Retinal pigment epithelial cell (primary cell): ENCODE data around the gene CEACAM8.
A peak's percentile ranks its signal among the peaks of the same experiment; 100 is the strongest.
"Not testable (repeated sequence)": the region's sequence is repeated elsewhere in the genome, so short reads cannot be mapped to it uniquely, and the experiment has no call there.

Experiments used
- DNase-seq: peaks from one replicate; pipeline ENCODE4 v3.0.0-alpha.2; 2010; ENCODE audit warnings: low read depth
- H3K4me3 ChIP-seq: 2 replicates; pipeline ENCODE4 v1.5.1; 2011; ENCODE audit warnings: mild to moderate bottlenecking, low read length, control low read depth, moderate library complexity
- TF ChIP-seq, protein P1 (sequence below): conservative IDR thresholded peaks from 2 replicates; pipeline ENCODE4 v1.5.1; 2011; ENCODE audit warnings: low read depth, low read length, control low read depth, inconsistent platforms

Gene CEACAM8

DNA sequence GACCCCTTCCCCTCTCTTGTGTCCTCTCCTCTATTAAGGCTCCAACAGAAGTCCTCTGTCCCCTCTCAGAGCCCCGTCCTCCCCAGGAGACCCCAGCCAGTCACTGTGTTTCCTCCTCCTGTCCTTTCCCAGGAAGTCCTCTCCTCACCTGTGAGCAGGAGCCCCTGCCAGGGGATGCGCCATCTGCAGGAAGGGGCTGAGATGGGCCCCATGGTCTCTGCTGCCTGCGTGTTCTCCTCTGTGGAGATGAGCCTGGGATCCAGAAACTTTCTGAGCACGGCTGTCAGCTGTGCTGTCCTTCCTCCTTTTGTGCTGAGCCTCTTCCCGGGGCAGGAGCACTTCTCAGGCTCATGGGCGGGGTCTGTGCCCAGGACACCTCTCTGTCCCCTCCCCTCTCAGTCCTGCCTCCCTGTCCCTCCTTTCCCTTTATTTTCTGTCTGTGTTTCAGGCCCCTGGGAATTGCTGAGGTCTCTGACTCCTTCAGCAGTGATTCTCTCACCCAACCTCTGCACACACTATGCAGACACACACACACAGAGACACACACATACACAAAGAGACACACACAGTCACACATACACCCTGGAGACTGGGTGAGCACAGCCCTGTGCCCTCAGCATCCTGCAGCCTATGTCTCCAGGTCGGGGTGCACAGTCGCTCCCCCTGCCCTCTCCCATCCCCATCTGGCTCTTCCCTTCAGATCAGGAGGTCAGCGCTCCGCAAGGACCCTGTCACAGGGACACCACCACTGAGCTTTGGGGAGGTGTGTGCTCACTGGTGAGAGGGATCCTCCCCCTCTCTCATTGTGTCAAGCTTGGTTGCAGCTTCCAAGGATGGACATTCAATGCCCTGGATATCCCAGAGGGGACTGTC is at the start of gene CEACAM8:
Gene CEACAM8 (minus strand): TSS at position 308 of the 873 bp plus-strand sequence. CDS start 96 bp downstream, at position 212.
- no peak within 1 kb of the TSS for H3K4me3 ChIP-seq
- TF ChIP-seq, protein P1, sequence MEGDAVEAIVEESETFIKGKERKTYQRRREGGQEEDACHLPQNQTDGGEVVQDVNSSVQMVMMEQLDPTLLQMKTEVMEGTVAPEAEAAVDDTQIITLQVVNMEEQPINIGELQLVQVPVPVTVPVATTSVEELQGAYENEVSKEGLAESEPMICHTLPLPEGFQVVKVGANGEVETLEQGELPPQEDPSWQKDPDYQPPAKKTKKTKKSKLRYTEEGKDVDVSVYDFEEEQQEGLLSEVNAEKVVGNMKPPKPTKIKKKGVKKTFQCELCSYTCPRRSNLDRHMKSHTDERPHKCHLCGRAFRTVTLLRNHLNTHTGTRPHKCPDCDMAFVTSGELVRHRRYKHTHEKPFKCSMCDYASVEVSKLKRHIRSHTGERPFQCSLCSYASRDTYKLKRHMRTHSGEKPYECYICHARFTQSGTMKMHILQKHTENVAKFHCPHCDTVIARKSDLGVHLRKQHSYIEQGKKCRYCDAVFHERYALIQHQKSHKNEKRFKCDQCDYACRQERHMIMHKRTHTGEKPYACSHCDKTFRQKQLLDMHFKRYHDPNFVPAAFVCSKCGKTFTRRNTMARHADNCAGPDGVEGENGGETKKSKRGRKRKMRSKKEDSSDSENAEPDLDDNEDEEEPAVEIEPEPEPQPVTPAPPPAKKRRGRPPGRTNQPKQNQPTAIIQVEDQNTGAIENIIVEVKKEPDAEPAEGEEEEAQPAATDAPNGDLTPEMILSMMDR: no peak
- DNase-seq: no peak

DNA sequence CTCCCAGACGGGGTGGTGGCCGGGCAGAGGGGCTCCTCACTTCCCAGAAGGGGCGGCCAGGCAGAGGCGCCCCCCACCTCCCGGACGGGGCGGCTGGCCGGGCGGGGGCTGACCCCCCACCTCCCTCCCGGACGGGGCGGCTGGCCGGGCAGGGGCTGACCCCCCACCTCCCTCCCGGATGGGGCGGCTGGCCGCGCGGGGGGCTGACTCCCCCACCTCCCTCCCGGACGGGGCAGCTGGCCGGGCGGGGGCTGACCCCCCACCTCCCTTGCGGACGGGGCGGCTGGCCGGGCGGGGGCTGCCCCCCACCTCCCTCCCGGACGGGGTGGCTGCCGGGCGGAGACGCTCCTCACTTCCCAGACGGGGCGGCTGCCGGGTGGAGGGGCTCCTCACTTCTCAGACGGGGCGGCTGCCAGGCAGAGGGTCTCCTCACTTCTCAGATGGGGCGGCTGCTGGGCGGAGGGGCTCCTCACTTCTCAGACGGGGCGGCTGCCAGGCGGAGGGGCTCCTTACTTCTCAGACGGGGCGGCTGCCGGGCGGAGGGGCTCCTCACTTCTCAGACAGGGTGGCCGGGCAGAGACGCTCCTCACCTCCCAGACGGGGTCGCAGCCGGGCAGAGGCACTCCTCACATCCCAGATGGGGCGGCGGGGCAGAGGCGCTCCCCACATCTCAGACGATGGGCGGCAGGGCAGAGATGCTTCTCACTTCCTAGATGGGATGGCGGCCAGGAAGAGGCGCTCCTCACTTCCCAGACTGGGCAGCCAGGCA is 44.8 kb upstream of the CEACAM8 start:
- DNase-seq, H3K4me3 ChIP-seq: not testable (repeated sequence)

DNA sequence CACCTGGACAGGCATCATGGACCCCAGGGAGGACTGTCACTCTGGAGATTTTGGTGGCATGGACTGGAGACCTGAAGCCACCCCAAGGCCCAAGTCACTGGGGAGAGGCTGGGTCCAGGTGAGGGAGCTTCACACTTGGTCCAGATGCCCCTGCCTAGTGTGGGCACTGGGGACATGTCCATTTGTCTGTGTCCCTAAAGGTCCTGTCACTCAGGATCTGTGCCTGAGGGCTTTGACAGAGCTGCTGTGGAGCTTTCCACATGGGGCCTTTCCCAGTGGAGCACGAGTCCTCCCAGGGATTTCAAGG is 40.5 kb upstream of the CEACAM8 start:
- H3K4me3 ChIP-seq: no peak overlapping the region
- no peak for DNase-seq
- TF ChIP-seq, protein P1: no peak

DNA sequence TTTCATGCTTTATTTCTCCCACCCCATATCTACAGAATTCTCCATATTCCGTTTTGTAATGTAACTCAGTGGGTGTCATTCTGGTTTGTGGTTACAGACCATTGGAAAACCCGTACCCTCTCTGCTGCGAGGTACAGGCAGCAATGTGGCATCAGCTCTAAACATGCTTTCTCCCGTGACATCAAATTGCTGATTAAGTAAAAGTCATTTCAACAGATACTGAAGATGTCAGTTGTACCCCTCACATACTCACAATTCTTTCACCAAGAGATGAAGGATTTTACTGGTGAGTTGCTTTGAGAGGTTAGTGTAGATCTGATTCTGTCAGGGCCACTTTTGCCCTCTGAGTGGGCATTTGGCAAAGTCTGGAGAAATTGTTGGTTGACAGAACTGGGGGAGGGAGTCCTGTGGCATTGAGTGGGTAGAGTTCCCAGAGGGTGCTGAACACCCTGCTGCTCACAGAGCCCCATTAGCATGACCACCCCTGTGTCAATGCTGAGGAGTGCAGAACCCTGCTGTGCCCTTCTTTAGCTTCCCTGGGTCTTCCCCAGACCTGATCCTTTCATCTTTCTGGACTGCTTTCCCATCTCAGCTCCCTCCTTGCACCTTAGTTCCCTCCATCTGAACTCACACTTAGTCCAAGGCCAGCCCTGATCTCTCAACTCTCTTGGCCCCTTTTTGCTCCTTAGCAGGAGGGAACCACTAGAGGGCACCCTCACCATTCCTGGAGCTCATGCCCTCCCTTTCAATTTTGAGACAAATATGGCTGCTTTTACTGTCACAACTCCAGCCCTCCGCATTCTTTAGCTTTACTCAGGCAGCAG is 39.9 kb upstream of the CEACAM8 start:
- no peak for DNase-seq
- TF ChIP-seq, protein P1: peak; percentile 94
- no peak overlapping the region for H3K4me3 ChIP-seq

DNA sequence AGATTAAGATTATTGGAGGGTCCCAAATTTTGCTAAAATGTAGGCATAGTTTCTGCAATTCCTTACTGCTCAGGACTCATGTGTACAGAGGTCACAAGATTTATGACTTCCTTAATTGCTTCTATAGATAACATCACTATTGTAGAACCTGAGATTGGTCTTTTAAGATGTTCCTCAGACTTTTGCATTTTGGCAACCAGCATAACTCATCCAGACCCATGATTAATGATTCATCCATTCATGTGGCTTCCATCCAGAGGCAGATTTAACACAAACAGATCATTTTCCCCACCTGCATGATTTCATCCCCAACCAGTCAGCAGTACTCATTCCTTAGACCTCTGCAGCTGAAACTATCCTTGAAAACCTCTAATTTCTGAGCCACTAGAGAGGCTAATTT is 34.5 kb upstream of the CEACAM8 start:
- no peak for DNase-seq
- no peak overlapping the region for H3K4me3 ChIP-seq
- TF ChIP-seq, protein P1: no peak

DNA sequence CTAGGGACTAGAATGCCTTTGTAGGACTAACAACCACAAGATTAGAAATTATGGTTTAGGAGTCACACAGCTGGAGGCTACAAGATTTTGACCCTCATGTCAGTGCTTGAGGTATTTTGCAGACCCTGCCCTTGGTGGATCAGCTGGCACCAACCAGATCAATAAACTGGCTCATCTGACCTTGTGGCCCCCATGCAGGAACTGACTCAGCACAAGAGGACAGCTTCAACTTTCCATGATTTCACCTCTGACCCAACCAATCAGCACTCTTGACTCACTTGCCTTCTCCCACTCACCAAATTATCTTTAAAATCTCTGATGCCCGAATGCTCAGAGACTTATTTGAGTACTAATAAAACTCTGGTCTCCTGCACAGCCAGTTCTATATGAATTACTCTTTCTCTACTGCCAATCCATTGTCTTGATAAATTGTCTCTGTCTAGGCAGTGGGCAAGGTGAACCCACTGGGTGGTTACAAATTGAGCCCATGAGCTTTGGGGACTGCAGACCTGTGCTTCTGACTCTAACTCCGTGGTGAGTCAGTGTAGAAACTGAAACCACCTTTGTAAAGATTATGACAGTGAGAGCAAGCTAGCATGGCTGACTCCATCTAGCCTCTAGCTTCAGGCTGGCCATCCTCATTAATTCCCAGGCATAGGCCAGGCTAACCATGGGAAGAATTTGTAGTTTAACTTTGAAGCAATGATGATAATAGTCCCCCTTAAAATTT is 33.9 kb upstream of the CEACAM8 start:
- no peak overlapping the region for H3K4me3 ChIP-seq
- no peak for DNase-seq
- TF ChIP-seq, protein P1: no peak

DNA sequence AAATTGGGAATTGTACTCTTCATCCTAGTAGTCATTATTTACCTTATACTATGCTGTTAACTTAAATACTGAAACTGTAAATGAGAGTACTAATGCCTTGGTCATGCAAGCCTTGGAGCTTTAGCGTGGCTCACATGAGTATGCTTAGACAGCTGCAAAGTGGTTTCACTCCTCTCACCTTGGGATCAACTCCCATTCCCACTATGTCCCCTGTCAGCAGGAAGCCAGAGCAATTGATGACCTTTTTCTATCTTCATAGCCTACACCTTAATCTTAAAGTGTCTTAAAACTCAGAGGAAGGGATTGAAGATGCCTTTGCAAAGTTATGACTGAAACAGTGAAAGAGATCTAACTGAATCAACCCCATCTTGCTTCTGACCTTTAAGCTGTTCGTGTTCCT is 33.2 kb upstream of the CEACAM8 start:
- TF ChIP-seq, protein P1: no peak
- DNase-seq: no peak
- no peak overlapping the region for H3K4me3 ChIP-seq
